ENCODE data around the gene ADCY4. TPM values are rescaled to one million over a fixed set of nuclear protein-coding genes. Genes with fewer than 3 reads are reported as not detected.

The ADCY4 gene
- total RNA-seq, 4 donors from 2014 or later: 16.5 to 103 (median 28.8) TPM

- no peak for TF ChIP-seq CTCF (IDR thresholded peaks at IDR 0.05; ENCODE audit: low read depth)
Observed at GRCh38 chr14:24310646-24311604, 23.9 kb downstream of the ADCY4 start, which contains the start of gene LTB4R. Gene LTB4R, plus strand, starts transcription at chr14:24311502. Its CDS starts 4,150 bp downstream, at chr14:24315652.

GRCh38 chr14:24310265-24310645 lies 24.6 kb downstream of the ADCY4 start:
- no peak for TF ChIP-seq CTCF (IDR thresholded peaks at IDR 0.05; ENCODE audit: low read depth)

GRCh38 chr14:24309538-24310264 lies 25.2 kb downstream of the ADCY4 start, which contains the start of gene LTB4R2:
Gene LTB4R2, plus strand, starts transcription at chr14:24310140. Its CDS starts 525 bp downstream, at chr14:24310665.
- TF ChIP-seq CTCF (IDR thresholded peaks at IDR 0.05; ENCODE audit: low read depth): no peak

- TF ChIP-seq CTCF (IDR thresholded peaks at IDR 0.05; ENCODE audit: low read depth): no peak
Observed at GRCh38 chr14:24308342-24309124, 26.3 kb downstream of the ADCY4 start.

GRCh38 chr14:24307575-24308341 lies 27.1 kb downstream of the ADCY4 start, which contains the start of gene CIDEB:
Gene CIDEB, minus strand, starts transcription at chr14:24307977. Its CDS starts 119 bp downstream, at chr14:24307858.
- no peak for TF ChIP-seq CTCF (IDR thresholded peaks at IDR 0.05; ENCODE audit: low read depth)

- TF ChIP-seq CTCF (IDR thresholded peaks at IDR 0.05; ENCODE audit: low read depth): no peak
Observed at GRCh38 chr14:24307156-24307574, 27.7 kb downstream of the ADCY4 start.
